Astrocyte of the spinal cord (primary cell): ENCODE results near the gene OTOG.

Experiments
- DNase-seq: peaks from one replicate; pipeline ENCODE4 v3.0.0; 2011; ENCODE audit warnings: low read depth, low spot score
- H3K4me3 ChIP-seq: 2 replicates; pipeline ENCODE4 v1.5.1; 2011; ENCODE audit warnings: low read depth, mild to moderate bottlenecking, low read length, moderate library complexity
- in situ Hi-C: cut with HindIII; loops from 2 replicates; pipeline ENCODE4 v1.10.0; 2017; ENCODE audit warnings: low sequenced_read_pairs
- TF ChIP-seq, protein P1 (sequence below): IDR thresholded peaks from 2 replicates; pipeline ENCODE4 v1.5.1; 2012; ENCODE audit warnings: low read depth, mild to moderate bottlenecking, low read length, inconsistent platforms

OTOG gene

DNA sequence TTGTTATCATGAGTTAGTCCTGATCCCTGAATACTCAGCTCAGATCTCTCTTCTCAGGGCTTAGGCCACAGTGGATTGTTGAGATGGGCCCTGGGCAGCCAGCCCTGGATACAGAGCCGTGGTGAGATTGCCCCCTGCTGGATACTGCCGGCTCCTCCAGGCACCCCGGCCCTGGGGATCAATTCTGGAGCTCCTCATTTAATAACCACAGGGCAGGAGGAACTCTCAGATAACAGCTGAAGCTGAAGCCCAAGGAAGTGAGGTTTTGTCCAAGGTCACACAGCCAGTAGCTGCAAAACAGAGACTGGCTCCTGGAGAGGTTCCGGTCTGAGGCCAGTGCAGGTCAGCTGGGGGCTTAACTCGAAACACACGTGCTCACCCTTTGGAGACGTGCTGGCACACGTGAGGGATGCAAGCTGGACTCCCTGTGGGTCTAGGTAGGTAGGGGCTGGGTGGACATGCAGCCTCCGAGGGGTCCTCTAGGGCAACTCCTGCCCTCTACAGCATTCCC is 18.8 kb upstream of the OTOG start:
- TF ChIP-seq, protein P1, sequence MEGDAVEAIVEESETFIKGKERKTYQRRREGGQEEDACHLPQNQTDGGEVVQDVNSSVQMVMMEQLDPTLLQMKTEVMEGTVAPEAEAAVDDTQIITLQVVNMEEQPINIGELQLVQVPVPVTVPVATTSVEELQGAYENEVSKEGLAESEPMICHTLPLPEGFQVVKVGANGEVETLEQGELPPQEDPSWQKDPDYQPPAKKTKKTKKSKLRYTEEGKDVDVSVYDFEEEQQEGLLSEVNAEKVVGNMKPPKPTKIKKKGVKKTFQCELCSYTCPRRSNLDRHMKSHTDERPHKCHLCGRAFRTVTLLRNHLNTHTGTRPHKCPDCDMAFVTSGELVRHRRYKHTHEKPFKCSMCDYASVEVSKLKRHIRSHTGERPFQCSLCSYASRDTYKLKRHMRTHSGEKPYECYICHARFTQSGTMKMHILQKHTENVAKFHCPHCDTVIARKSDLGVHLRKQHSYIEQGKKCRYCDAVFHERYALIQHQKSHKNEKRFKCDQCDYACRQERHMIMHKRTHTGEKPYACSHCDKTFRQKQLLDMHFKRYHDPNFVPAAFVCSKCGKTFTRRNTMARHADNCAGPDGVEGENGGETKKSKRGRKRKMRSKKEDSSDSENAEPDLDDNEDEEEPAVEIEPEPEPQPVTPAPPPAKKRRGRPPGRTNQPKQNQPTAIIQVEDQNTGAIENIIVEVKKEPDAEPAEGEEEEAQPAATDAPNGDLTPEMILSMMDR: peak; percentile 81
- in situ Hi-C loops: no loop called here
- DNase-seq: peak; percentile 19
- H3K4me3 ChIP-seq: no peak overlapping the region

DNA sequence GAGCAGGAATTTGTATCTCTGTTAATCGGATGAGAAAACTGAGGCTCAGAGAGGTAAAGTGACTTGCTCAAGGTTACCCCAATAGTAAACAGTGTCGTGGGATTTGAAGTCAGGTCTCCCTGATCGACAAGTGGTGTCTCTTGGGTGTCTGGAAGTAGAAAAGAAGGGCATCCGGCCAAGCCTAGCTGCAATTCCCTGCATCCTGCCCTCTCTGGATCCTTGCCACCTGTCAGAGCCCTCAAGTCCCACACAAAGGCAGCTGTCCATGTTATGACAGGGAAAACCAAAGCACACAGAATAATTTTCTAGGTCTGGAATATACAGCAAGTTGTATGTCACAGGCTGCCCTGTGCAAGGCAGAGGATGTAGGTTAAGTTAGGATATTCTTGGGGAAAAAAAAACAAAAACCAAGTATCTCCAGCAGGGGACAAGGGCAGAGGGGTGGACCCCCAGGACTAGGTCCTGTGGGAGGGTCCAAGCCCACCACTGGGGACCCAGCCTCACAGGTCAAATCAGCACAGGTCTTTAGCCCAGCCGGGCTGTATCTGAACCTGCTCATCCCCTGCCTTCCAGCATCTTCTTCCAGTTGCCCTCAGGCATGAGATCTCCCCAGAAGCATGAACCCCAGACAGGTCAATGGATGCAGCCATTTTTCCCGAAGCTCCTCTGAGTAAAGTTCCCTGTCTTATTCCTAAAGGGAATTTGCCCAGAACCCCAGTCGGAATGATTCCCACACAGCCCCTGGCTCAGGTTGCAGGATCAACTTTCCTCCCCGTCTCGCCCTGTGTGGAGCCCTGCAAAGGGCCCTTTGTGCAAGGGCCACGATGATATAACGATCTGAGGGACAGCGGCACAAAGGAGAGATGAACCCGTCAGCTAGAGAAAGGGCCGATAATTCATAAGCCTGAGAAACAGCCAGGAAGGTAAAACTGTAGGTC is 17.9 kb upstream of the OTOG start:
- in situ Hi-C loops: no loop called here
- TF ChIP-seq, protein P1: no peak
- H3K4me3 ChIP-seq: no peak overlapping the region
- DNase-seq: no peak

DNA sequence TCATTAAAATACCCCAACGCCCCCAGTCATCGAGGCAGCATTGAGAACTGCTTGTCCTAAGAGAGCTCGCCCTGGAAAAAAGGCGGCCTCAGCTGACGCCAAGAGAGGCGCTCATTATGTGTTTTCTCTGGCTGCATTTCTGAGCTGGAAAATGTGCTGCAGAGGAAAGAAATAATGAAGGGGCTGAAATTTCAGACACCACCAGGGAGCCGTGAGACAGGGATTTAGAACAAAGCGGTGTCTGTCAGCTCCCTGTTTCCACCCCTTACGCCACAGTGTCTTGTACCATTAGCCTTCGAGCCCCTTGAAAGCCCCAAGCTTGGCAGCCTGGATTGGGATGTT is 17.2 kb upstream of the OTOG start:
- in situ Hi-C loops: no loop called here
- H3K4me3 ChIP-seq: no peak overlapping the region
- TF ChIP-seq, protein P1: no peak

DNA sequence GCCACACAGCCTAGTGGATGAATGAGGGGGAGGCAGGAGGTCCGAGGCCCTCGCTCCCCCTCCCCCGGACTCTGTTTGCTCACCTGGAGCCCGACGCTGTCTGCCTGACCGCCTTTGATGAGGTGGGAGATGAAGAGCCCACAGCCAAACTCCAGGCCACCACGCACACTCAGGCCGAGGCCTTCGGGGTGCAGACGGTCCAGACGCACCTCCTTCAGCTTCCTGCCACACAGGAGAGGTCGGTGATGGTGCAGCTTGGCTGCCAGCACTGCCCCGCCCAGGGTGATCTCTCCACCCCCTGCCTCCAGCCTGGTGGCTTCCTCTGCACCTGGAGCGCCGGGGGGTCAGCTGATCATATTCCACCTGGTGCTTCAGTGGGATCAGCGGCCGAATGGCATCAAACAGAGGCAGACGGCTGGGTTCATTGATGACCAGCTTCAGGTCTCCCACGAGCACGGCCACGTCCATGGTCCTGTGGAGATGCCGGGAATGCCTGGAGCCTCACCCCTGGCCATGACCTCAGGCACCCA is 15.9 kb upstream of the OTOG start:
- H3K4me3 ChIP-seq: no peak overlapping the region
- in situ Hi-C loops: no loop called here

More for the DNA sequence above, 17.2 kb upstream of the OTOG start:
- no peak for DNase-seq

DNA sequence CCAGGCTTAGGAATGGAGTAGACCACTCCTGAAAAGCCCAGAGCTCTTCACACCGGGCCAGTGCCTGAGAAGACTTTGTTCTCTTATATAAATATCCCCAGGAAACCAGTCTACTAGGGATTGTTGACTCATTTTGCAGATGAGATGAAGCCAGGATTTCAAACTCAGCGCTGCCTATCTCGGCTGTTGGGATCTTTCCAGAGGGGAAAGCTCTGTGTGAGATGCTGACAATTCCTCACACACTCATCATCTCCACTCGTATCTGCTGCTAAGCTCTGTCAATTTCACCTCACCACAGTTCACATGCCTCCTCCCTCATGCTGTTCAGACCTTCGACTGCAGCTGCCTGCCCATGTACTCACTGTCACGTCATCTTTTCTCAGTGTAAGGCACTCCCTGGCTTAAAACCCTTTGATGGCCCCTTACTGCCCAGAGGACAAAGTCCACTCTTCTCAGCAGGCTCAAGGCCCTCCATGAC is 15.4 kb upstream of the OTOG start:
- DNase-seq: peak; percentile 5
- H3K4me3 ChIP-seq: no peak overlapping the region
- TF ChIP-seq, protein P1: no peak
- in situ Hi-C loops: no loop called here

More for the DNA sequence above, 15.9 kb upstream of the OTOG start:
- TF ChIP-seq, protein P1: no peak
- DNase-seq: no peak

DNA sequence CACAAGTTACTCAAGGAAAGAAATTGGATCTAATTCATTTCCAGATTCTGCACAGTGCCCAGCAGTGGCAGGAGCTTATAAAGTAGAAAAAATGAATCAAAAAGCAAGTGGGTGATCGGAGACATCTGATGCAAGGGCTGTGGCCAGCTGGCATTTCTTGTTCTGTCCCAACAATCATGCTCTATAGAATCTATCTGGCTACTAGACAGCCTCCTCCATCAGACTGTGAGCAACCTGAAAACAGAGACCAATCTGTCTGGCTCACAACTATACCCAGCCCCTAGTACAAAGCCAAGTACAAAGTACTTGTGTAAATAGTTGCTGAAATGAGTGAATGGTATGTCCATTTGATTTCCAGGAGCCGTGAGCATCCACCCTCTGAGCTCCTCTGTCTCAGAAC is 14.3 kb upstream of the OTOG start:
- in situ Hi-C loops: no loop called here
- no peak for DNase-seq
- TF ChIP-seq, protein P1: no peak

More for the DNA sequence above, 14.3 kb upstream of the OTOG start:
- H3K4me3 ChIP-seq: no peak overlapping the region
